ENCODE measurements around the gene NR2C1. TPM values are rescaled to one million over a fixed set of nuclear protein-coding genes. Genes with fewer than 3 reads are reported as not detected.

Gene NR2C1
- total RNA-seq, 1 experiment from 2014 or later, result 45.2 TPM

GRCh38 chr12:94980577-94980976 lies 92.8 kb downstream of the NR2C1 start:
- no peak overlapping the region for H3K4me2 ChIP-seq (ENCODE audit: low read depth, low read length, poor library complexity, severe bottlenecking)
- H3K4me3 ChIP-seq (ENCODE audit: low read length), result no peak overlapping the region
- no peaks in the 10 kb centered on the region for H3K27me3 ChIP-seq (ENCODE audit: low read length)
- no peak overlapping the region for H2AFZ ChIP-seq (ENCODE audit: low read length)
- H3K4me1 ChIP-seq (ENCODE audit: low read length), result peaks cover 57% of the 10 kb centered on the region
- peaks cover 82% of the 10 kb centered on the region for H3K79me2 ChIP-seq (ENCODE audit: low read length)
- H3K9me2 ChIP-seq (replicated peaks; ENCODE audit: insufficient read depth, low read length), result no peaks in the 10 kb centered on the region
- no peaks in the 10 kb centered on the region for H3K9me3 ChIP-seq (ENCODE audit: low read length)
- DNase-seq, result peak; percentile 58
- no peak overlapping the region for H3K27ac ChIP-seq (ENCODE audit: low read length)
- H4K20me1 ChIP-seq (ENCODE audit: insufficient read depth, low read depth, low read length), result no peaks in the 10 kb centered on the region
- H3K9ac ChIP-seq (ENCODE audit: low read length), result no peak overlapping the region
- H3K36me3 ChIP-seq (ENCODE audit: insufficient read depth, low read length), result peaks cover 23% of the 10 kb centered on the region

GRCh38 chr12:94979941-94980340 lies 93.5 kb downstream of the NR2C1 start:
- peaks cover 89% of the 10 kb centered on the region for H3K79me2 ChIP-seq (ENCODE audit: low read length)
- DNase-seq, result no peak
- no peaks in the 10 kb centered on the region for H3K9me2 ChIP-seq (replicated peaks; ENCODE audit: insufficient read depth, low read length)
- H3K27ac ChIP-seq (ENCODE audit: low read length), result no peak overlapping the region
- no peaks in the 10 kb centered on the region for H4K20me1 ChIP-seq (ENCODE audit: insufficient read depth, low read depth, low read length)
- H3K4me3 ChIP-seq (ENCODE audit: low read length), result no peak overlapping the region
- no peak overlapping the region for H2AFZ ChIP-seq (ENCODE audit: low read length)
- no peaks in the 10 kb centered on the region for H3K9me3 ChIP-seq (ENCODE audit: low read length)
- peaks cover 57% of the 10 kb centered on the region for H3K4me1 ChIP-seq (ENCODE audit: low read length)
- no peaks in the 10 kb centered on the region for H3K27me3 ChIP-seq (ENCODE audit: low read length)
- no peak overlapping the region for H3K9ac ChIP-seq (ENCODE audit: low read length)
- H3K4me2 ChIP-seq (ENCODE audit: low read depth, low read length, poor library complexity, severe bottlenecking), result no peak overlapping the region
- peaks cover 26% of the 10 kb centered on the region for H3K36me3 ChIP-seq (ENCODE audit: insufficient read depth, low read length)

GRCh38 chr12:94977766-94978468 lies 95.5 kb downstream of the NR2C1 start:
- Histone ChIP-seq H4K20me1 (ENCODE audit: insufficient read depth, low read depth, low read length) (no peaks in the 10 kb centered on the region), H3K27ac (ENCODE audit: low read length) (peak overlapping the region; percentile 20), H3K4me1 (ENCODE audit: low read length) (peaks cover 62% of the 10 kb centered on the region), H3K4me3 (ENCODE audit: low read length) (no peak overlapping the region), H3K36me3 (ENCODE audit: insufficient read depth, low read length) (peaks cover 12% of the 10 kb centered on the region; the same call in 1 of the 2 replicates), H3K79me2 (ENCODE audit: low read length) (peaks cover 80% of the 10 kb centered on the region), H3K4me2 (ENCODE audit: low read depth, low read length, poor library complexity, severe bottlenecking) (no peak overlapping the region), H3K9ac (ENCODE audit: low read length) (no peak overlapping the region), H3K9me2 (replicated peaks; ENCODE audit: insufficient read depth, low read length) (no peaks in the 10 kb centered on the region), H3K27me3 (ENCODE audit: low read length) (no peaks in the 10 kb centered on the region), H2AFZ (ENCODE audit: low read length) (no peak overlapping the region), H3K9me3 (ENCODE audit: low read length) (no peaks in the 10 kb centered on the region)
- DNase-seq, result no peak

GRCh38 chr12:94973221-94973620 lies 100.2 kb downstream of the NR2C1 start:
- Histone ChIP-seq H3K36me3 (ENCODE audit: insufficient read depth, low read length) (peaks cover 20% of the 10 kb centered on the region; the same call in 1 of the 2 replicates), H2AFZ (ENCODE audit: low read length) (no peak overlapping the region), H3K4me2 (ENCODE audit: low read depth, low read length, poor library complexity, severe bottlenecking) (peak overlapping the region; percentile 50), H3K27me3 (ENCODE audit: low read length) (no peaks in the 10 kb centered on the region), H3K79me2 (ENCODE audit: low read length) (peaks cover 38% of the 10 kb centered on the region), H3K9me2 (replicated peaks; ENCODE audit: insufficient read depth, low read length) (no peaks in the 10 kb centered on the region), H3K4me1 (ENCODE audit: low read length) (peaks cover 61% of the 10 kb centered on the region), H4K20me1 (ENCODE audit: insufficient read depth, low read depth, low read length) (0 out of 2 replicates have a peak, but pooled peaks cover 4% of the 10 kb centered on the region), H3K9me3 (ENCODE audit: low read length) (no peaks in the 10 kb centered on the region), H3K9ac (ENCODE audit: low read length) (peak overlapping the region; percentile 12; the same call in 1 of the 2 replicates), H3K27ac (ENCODE audit: low read length) (peak overlapping the region; percentile 89), H3K4me3 (ENCODE audit: low read length) (no peak overlapping the region)
- DNase-seq, result peak; percentile 80

GRCh38 chr12:94972795-94973194 lies 100.6 kb downstream of the NR2C1 start:
- Histone ChIP-seq H3K4me2 (ENCODE audit: low read depth, low read length, poor library complexity, severe bottlenecking) (no peak overlapping the region), H3K27ac (ENCODE audit: low read length) (peak overlapping the region; percentile 89), H3K4me1 (ENCODE audit: low read length) (peaks cover 57% of the 10 kb centered on the region), H3K9ac (ENCODE audit: low read length) (no peak overlapping the region), H3K79me2 (ENCODE audit: low read length) (peaks cover 34% of the 10 kb centered on the region), H2AFZ (ENCODE audit: low read length) (no peak overlapping the region), H3K27me3 (ENCODE audit: low read length) (no peaks in the 10 kb centered on the region), H4K20me1 (ENCODE audit: insufficient read depth, low read depth, low read length) (0 out of 2 replicates have a peak, but pooled peaks cover 4% of the 10 kb centered on the region), H3K9me2 (replicated peaks; ENCODE audit: insufficient read depth, low read length) (no peaks in the 10 kb centered on the region), H3K9me3 (ENCODE audit: low read length) (no peaks in the 10 kb centered on the region), H3K36me3 (ENCODE audit: insufficient read depth, low read length) (peaks cover 20% of the 10 kb centered on the region; the same call in 1 of the 2 replicates), H3K4me3 (ENCODE audit: low read length) (no peak overlapping the region)
- no peak for DNase-seq

GRCh38 chr12:94971923-94972322 lies 101.5 kb downstream of the NR2C1 start:
- H3K4me2 ChIP-seq (ENCODE audit: low read depth, low read length, poor library complexity, severe bottlenecking), result no peak overlapping the region
- no peaks in the 10 kb centered on the region for H3K9me2 ChIP-seq (replicated peaks; ENCODE audit: insufficient read depth, low read length)
- DNase-seq, result no peak
- H2AFZ ChIP-seq (ENCODE audit: low read length), result no peak overlapping the region
- H3K9ac ChIP-seq (ENCODE audit: low read length), result no peak overlapping the region
- no peaks in the 10 kb centered on the region for H3K27me3 ChIP-seq (ENCODE audit: low read length)
- H4K20me1 ChIP-seq (ENCODE audit: insufficient read depth, low read depth, low read length), result 0 out of 2 replicates have a peak, but pooled peaks cover 4% of the 10 kb centered on the region
- H3K9me3 ChIP-seq (ENCODE audit: low read length), result no peaks in the 10 kb centered on the region
- no peak overlapping the region for H3K27ac ChIP-seq (ENCODE audit: low read length)
- peaks cover 26% of the 10 kb centered on the region for H3K79me2 ChIP-seq (ENCODE audit: low read length)
- H3K36me3 ChIP-seq (ENCODE audit: insufficient read depth, low read length), result peaks cover 20% of the 10 kb centered on the region; the same call in 1 of the 2 replicates
- peaks cover 62% of the 10 kb centered on the region for H3K4me1 ChIP-seq (ENCODE audit: low read length)
- H3K4me3 ChIP-seq (ENCODE audit: low read length), result no peak overlapping the region

GRCh38 chr12:94970560-94970959 lies 102.9 kb downstream of the NR2C1 start:
- no peak overlapping the region for H2AFZ ChIP-seq (ENCODE audit: low read length)
- peaks cover 12% of the 10 kb centered on the region; the same call in 1 of the 2 replicates for H3K36me3 ChIP-seq (ENCODE audit: insufficient read depth, low read length)
- H3K9me2 ChIP-seq (replicated peaks; ENCODE audit: insufficient read depth, low read length), result no peaks in the 10 kb centered on the region
- no peak overlapping the region for H3K9ac ChIP-seq (ENCODE audit: low read length)
- H3K9me3 ChIP-seq (ENCODE audit: low read length), result no peaks in the 10 kb centered on the region
- no peaks in the 10 kb centered on the region for H3K27me3 ChIP-seq (ENCODE audit: low read length)
- H3K4me3 ChIP-seq (ENCODE audit: low read length), result no peak overlapping the region; the same call in 1 of the 2 replicates
- DNase-seq, result no peak
- peaks cover 12% of the 10 kb centered on the region for H3K79me2 ChIP-seq (ENCODE audit: low read length)
- no peak overlapping the region for H3K27ac ChIP-seq (ENCODE audit: low read length)
- H3K4me2 ChIP-seq (ENCODE audit: low read depth, low read length, poor library complexity, severe bottlenecking), result peak overlapping the region; percentile 57
- peaks cover 62% of the 10 kb centered on the region for H3K4me1 ChIP-seq (ENCODE audit: low read length)
- H4K20me1 ChIP-seq (ENCODE audit: insufficient read depth, low read depth, low read length), result 0 out of 2 replicates have a peak, but pooled peaks cover 4% of the 10 kb centered on the region
